NCI-H524 (cell line): ENCODE results near the gene RIT2.

Experiments
- DNase-seq, 2 experiments: peaks; one replicate each; lab custom pipeline; 2025; lab: John Stamatoyannopoulos, UW

RIT2 gene

DNA sequence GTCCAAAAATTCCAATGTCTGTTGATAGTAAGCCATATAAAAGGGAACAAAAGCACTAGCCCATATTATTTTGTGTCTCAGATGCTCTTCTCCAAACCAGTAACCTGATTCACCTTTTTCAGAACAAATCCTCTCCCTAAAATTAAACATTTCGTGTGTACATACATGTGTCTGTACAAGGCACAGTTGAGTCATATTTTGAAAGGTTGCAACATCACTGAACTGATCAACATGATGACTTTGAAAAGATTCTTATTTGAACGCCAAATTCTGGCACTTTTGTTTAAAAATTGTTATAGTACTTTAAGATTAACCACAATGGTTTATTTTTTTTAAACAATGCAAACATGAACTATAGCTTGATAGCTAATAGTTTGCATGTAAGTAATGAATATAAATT is 102.5 kb downstream of the RIT2 start:
- no peak for DNase-seq

- no peak for DNase-seq
These were observed 104.9 kb downstream of the RIT2 start for GRCh38 chr18:43010611-43011010.

DNA sequence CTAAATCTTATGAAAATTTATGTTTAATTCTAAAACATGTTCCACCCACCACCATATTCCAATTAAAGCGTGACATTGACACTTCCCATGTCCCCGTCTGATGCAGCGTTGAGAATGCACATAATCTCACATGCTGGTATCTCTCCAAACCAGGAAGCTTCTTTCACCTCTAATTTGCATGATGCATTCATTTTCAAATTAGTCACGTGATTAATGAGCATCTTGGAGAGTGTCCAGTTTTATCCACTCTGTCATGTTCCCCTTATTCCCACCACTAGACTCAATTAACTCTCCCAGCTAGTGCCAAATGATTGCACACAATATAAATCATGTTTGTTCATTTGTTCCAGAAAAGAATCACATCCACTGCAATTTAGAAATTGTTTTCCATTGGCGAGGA is 105.8 kb downstream of the RIT2 start:
- no peak for DNase-seq

DNA sequence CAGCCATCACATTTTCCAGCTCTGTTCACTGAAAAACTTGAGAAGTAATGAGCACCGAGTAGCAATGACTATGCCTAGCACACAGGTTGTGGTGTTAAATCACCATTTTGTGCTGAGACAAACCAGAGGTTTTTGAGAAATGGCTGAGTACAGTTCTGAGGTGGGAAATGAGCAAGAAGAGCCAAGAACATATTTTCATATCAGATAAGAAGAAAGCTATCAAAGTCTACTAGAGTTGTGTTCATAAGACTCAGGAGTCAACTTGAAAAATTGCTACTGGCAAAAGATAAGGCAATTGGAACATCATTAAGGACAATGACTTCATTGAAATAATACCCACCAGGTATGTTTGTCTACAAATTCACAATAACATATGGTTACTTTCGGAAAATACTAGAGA is 108.1 kb downstream of the RIT2 start:
- no peak for DNase-seq

DNA sequence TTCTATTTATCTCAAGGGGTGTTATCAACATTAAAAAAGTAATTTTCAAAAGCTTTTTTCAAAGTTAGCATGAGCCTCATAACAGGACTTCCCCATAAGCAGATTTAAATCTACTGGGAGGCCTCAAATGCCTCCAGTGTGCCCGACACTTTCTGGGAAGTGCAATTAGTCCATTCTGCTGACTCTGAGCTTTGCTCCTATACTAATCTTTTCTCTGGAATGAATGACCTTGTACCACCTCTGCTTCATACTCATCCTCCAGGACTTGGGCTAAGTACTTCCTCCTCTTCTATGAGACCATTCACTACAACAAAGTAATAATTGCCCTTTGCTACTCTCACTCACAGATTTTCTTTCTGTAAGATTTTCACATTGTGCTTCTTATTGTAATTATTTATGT is 111.1 kb downstream of the RIT2 start:
- no peak for DNase-seq

DNA sequence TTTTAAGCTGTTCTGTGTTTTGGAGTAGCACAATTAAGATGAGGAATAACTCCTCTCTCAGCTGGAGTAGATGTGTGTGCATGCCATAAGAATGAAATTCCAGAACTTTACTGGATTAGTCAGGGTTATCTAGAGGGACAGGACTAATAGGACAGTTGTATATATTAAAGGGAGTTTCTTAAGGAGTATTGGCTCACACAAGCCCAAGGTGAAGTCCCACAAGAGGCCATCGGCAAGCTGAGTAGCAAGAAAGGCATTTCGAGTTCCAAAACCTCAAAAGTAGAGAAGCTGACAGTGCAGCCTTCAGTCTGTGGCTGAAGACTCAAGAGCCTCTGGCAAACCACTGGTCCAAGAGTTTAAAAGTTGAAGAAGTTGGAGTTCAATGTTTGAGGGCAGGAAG is 113.7 kb downstream of the RIT2 start:
- DNase-seq, result no peak

DNA sequence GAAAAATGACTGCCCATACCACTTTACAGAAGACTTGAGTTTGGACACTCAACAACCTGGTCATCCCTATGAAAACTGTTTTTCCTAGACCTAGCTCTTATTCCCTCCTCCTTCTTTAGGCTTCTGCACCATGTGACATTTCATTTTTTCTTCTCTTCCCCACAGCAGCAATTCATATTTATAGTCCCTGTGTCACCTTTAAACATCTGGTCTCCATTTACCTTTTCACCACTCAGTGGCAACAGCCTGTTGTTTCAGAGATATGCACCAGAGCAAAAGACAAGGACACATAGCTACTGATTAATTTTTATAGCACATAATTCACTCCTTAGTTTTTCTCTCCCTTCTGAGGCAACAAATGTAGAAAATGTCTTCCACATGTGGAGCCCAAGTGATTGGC is 118.7 kb downstream of the RIT2 start:
- DNase-seq, result no peak

GRCh38 chr18:42980426-42980825 is 135.1 kb downstream of the RIT2 start:
- no peak for DNase-seq

DNA sequence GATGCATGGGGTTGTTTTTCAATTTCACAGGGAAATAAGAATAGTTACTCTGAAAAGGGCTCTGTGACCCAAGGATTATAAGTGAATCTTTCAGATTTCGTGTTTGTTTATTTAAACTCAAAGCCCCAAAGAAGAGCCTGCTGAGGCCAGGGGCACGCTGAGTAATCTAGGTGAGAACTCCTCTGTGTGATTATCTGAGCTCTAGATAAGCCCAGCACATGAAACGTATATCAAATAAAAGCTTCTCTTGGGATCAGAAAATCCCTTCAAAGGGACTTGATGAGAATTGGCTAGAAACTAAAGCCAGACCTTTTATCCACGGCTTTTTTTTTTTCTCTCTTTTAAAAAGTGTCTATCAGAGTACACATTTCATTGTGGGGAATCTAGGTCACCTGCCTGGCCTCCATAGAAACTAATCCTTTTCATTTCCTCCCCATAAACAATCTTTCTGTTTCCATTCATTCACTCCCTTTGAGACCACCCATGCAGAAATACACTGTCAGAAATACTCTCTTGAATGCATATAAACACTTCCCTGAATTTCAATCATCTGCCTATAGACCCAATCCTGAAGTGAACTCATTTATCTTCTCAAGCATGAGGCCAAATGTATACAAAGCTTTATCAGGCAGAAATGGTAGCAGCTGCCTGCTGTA is 137.4 kb downstream of the RIT2 start:
- no peak for DNase-seq

GRCh38 chr18:42976869-42977590 is 138.5 kb downstream of the RIT2 start:
- no peak for DNase-seq

DNA sequence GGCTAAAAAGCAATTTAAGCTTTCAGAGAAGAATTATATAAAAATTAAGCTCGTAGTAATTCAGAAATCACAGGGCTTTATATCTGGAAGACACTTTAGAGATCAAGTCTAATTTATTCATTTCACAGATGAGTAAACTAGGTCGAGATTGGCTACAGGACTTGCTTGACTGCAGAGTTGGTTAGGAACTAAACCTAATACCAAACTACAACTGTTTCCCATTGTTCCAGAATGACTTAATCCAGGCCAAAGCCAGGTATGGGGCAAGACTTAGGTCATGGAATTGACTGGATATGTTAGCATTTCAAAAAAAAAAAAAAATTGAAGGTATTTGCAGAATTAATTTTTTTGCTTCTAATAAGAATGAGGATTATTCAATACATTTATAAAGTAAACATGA is 146.1 kb downstream of the RIT2 start:
- DNase-seq, result no peak

DNA sequence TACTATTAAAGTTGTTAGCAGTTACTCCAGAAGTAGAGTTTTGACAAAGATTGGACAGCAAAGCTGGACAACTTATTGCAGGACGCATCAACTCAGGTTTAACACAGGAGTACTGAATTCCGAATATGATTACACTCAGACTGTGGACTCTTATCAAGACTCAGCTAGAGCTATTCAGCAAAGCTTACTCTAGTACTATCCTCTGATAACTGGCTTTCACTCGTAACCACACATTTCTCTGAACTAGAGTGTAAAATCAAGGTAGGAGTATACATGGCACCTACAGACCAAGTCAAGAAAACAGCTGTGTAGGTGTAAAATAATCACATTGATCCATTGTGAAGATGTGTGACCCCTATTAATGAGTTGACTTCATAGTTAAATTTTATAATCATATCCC is 154.2 kb downstream of the RIT2 start:
- DNase-seq, result no peak

GRCh38 chr18:42959528-42959927 is 156.0 kb downstream of the RIT2 start:
- DNase-seq, result no peak

DNA sequence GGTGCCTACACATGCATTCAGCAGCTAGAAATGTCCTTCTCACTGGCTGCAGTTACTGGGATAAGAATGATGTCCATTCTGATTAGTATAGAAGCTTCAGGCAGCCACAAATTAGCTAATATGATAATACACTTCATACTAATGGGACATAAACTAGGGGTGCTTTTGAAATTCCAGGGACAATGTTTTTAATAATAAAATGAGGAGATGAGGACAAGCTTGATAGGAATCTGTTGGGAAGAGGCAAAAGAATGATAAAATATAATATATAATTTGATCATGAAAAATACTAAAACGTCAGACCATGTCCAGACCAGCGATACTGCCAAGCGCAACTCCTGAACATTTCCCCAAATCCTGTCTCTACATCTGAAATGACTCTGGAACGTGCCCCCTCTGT is 157.1 kb downstream of the RIT2 start:
- DNase-seq, result no peak

- DNase-seq, result no peak
These were observed 159.2 kb downstream of the RIT2 start for GRCh38 chr18:42956287-42956686.

GRCh38 chr18:42954887-42955286 is 160.6 kb downstream of the RIT2 start:
- no peak for DNase-seq

DNA sequence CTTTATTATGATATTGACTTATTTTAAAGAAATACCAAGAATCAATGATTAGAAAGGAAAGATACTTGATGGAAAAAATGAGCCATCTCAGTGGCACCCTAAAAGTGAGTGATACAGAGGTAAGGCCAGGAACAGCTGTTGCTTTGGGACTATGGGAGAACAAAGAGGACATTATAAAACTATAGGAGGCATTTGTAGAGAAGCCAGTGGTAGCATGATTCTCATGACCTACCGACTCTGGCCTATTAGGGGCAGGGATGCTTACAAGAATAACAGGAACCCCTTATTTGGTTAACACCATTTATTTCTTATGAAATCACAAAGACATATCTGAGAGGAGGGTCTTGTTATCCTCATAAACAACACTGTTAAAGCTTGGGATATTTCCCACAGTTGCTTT is 162.2 kb downstream of the RIT2 start:
- no peak for DNase-seq

GRCh38 chr18:42950732-42951131 is 164.8 kb downstream of the RIT2 start:
- DNase-seq, result no peak

- DNase-seq, result no peak
These were observed 166.7 kb downstream of the RIT2 start for GRCh38 chr18:42948831-42949230.

GRCh38 chr18:42941860-42942259 is 173.6 kb downstream of the RIT2 start:
- no peak for DNase-seq

DNA sequence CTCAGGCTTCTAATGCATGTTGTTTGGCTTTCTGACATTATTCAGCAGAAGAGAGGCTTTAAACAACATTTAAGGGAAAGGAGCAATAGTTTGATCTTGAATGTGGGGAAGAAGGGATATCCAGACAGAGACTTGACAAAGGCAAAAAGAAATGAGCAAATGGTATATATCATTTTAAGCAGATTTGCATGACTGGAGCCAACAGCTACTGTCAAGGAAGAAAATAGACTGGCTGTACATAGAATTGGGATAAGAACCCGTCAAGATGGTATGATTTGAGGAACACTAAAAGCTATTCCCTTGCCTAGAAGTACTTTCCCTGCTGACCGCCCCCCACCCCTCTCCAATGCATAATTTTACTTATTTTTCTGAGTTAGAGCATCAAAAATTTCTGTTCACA is 174.5 kb downstream of the RIT2 start:
- DNase-seq, result no peak

DNA sequence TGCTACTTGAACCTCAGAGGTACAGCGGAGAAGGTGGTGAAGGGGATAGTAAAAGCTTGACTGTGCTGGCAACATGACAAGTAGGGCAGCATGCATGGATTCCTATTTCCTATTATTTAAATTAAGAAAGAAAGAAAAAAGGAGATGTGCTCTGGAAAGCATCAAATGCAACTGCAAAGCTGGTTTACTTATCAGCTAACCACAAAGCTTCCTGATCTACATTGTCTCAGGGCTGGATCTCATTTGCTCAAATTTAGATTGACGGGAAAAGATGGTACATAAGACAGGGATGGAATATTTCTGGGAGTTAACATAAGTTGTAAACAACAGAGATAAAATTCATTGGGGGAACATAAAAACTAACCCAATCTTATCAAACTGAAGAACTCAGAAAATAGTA is 178.0 kb downstream of the RIT2 start:
- no peak for DNase-seq

DNA sequence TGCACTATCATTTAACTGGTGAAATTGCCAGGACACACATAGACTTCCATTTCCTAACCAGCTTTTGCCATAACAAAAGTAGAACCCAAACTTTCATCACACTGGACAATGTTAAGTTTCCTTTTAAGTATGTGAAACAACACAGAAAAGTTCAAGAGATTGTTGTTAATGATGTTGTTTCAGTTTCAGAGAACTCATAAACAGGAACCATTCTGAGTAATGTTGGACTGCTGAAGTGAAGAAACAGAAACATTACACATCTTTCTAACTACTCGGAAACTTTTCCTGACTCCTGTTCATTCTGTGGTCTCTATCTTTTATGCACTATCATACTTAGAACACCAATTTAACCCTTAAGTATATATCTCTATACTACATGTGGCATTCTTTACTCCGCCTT is 179.2 kb downstream of the RIT2 start:
- DNase-seq, result no peak

DNA sequence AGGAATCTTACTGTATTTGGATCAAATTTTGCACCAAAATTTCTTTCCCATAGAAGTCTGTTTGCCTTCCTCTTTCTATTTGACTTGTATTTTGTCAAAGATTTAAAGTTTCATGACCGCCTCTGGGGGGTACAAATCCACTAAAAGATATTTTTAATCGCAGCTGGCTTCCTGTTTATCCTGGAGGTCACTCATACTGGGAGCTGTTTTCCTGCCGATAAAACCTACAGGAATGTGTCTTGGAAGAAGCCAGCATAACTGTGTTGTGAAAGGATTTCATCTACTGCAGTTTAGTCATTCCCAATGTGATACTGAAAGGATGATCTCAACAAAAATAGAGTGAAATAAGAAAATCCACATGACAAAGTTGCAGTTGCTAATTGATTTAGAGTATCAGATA is 184.0 kb downstream of the RIT2 start:
- DNase-seq, result no peak
